GM18909 (cell line): ENCODE results near the gene LENEP.

Experiments
- ATAC-seq: cut with Tn5 transposase; IDR thresholded peaks from one replicate; pipeline ENCODE4 v1.9.1; 2021; ENCODE audit warnings: mild to moderate bottlenecking; ENCODE audit not compliant: unreplicated experiment, poor library complexity

The LENEP gene

GRCh38 chr1:155008015-155008941 is 14.9 kb downstream of the LENEP start:
- no peak for ATAC-seq

GRCh38 chr1:155009221-155009711 is 15.9 kb downstream of the LENEP start:
- no peak for ATAC-seq

GRCh38 chr1:155009742-155010141 is 16.4 kb downstream of the LENEP start:
- ATAC-seq: no peak

DNA sequence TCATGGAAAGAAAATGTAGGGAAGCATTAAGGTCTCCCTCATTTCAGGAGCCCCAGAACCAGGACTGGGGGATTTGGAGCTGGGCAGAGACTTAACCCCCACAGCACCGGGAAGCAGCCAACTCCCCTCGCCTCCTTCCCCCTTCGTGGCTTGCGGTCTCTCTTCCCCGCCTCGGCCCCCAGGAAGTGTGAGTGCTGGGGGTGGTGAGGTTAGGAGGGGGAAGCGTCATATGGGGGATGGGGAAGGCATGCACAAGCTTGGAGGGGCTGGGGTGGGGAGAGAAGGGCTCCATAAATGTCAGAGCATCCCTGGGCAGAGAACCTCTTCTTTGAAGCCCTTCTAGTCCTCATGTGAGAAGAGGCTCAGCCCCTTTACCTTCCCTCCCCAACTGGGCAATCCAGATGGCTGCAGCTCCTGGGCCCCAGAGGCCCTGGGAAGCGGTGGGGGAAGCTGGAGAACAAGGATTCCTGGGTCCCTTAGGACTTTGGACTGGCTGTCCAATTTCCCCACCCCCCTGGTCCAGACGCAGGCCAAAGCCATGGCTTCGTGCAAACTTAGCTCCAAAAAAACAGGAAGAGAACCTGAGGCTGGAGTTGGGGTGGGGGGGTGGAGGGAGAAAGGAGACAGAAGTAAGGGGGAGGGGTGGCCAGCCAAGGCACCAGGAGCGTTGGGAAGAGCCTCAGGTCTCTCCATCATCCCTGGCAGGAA is 17.0 kb downstream of the LENEP start:
- no peak for ATAC-seq

DNA sequence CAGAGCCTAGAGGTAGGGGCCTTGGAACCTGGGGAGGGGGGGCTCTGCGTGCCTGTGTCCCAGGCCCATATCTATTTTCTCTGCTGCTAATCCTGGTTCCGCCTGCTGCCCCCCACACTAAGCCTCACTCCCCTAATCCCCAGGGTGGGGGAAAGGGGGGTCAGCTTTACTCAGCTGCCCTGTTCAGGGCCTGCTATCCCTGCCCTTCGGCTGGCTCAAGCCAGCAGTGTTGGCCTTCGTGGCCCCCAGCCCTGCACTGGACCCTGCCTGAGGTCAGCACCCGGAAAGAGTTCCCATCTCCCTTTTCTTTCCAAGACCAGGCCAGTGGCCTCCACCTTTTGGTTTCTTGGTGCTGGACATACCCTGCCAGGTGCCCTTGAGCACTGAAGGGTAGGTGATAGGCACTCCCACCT is 17.6 kb downstream of the LENEP start:
- no peak for ATAC-seq

DNA sequence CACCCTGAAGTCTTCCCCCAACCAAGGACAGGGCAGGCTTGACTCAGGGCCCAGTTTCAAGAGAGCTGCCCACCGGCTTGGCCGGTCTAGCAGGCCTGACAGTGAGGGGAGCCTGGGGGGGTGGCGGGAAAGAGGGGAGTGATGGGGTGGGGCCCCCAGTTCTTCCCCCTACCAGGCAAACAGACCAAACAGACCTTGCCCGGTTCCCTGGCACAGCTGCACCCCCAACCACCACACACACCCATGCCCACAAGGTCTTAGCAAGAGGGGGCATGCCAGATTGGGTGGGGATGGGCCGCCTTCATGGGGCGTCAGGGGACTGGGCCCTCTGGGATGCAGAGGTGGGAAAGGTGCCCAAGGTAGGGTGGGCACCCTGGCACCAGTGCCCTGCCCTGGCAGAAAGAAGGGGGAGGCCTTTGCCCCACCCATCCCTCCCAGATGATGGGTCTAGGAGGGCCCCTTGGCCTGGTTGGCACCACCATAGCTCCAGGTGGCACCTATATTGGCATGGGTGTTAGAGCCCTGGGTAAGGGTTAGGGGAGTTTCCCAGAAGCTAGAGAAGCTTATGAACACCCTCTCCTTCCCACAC is 18.1 kb downstream of the LENEP start:
- ATAC-seq: no peak

DNA sequence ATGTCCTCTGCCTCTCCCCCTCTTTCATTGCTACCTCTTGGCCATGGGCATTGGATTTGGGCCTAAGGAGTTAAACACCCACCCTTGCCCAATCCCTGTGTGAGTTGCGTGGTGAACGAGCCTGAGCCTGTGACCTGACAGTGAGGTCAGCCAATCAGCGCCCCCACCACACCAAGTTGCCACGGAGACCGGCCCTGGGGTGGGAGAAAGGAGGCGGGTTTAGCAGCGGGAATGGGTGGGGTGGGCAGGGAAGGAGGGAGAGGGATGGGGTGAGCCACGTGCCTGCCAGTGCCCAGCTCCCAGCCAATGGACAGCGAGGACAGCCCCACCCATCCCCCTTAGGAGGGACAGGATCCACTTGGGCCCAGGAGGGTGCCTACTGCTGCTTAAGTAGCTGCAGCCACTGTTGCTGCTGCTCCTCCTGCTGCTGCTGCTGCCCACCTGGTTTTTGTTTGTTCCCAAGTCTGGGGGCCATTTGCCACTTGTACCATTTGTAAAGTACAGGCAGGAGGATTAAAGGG is 18.7 kb downstream of the LENEP start:
- ATAC-seq: no peak

DNA sequence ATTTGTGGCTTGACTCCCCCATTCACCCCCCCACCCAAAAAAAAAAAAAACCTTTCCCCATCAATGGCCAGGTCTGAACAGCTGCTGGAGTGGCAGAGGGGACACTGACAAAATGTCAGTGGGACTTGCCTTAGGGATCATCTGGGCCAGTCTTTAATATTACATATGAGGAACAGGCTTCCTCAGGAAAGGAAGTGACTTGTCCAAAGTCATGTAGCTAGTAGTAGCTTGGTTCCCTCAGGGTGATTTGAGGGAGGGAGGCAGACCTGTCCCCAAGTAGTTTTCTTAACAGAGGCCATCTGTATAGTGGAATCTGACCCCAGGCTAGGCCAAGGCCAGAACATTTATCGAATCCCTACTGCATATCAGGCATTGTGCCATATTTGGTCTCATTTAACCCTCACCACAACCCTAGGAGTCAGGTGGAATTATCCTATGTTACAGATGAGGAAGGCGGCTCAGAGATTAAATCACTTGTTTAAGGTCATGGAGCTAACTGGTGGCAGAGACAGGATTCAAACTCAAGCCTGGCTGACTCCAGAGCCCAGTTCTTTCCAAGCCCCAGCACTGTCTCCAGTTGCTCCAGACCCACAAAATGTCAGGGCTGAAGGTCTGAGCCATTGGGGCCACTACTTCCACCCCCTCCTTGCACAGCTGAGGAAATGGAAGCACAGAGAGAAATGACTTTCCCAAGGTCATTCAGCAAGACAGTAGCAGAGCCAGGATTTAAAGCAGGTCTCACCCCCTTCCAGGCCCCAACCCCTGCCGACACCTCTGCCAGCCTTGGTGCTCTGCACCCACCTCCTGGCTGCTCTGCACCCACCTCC is 19.6 kb downstream of the LENEP start:
- ATAC-seq: no peak

GRCh38 chr1:155013632-155014031 is 20.2 kb downstream of the LENEP start:
- ATAC-seq: no peak

- ATAC-seq: no peak
Observed at GRCh38 chr1:155014709-155015508, 21.5 kb downstream of the LENEP start.

DNA sequence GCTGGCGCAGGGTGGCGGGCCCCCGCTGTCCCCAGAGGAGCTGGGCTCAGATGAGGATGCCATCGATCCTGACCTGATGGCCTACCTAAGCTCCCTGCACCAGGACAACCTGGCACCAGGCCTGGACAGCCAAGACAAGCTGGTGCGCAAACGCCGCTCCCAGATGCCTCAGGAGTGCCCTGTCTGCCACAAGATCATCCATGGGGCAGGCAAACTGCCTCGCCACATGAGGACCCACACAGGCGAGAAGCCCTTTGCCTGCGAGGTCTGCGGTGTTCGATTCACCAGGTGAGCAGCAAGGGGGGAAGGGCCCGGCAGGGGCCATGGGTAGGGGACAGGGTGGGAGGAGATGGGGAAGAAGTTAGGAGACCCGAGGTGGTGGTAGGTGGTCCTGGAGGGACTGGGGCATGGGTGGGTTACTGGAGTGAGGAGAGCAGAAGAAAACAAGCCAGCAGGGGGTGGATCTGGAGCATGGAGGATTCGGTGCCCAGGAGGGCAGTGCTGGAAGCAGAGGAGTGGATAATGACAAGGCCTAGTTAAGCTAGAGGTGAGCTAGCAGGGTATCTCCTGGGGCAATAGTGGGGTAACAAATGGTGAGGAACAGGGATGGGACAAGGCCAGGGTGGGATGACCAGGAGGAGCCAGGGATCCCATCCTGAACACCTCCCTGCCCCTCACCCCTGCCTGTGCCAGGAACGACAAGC is 22.3 kb downstream of the LENEP start:
- ATAC-seq: no peak

DNA sequence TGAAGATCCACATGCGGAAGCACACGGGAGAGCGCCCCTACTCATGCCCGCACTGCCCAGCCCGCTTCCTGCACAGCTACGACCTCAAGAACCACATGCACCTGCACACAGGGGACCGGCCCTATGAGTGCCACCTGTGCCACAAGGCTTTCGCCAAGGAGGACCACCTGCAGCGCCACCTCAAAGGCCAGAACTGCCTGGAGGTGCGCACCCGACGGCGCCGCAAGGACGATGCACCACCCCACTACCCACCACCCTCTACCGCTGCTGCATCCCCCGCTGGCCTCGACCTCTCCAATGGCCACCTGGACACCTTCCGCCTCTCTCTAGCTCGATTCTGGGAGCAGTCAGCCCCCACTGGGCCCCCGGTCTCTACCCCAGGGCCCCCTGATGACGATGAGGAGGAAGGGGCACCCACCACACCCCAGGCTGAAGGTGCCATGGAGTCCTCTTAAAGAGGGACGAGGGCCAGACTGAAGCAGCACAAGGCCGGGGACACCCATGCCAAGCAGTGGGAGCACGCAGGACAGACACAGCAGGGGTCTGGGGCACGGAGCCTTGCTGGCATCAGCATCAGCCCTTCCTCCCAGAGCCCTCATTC is 22.9 kb downstream of the LENEP start:
- no peak for ATAC-seq

GRCh38 chr1:155017041-155017945 is 23.9 kb downstream of the LENEP start:
- peak; percentile 76 for ATAC-seq

DNA sequence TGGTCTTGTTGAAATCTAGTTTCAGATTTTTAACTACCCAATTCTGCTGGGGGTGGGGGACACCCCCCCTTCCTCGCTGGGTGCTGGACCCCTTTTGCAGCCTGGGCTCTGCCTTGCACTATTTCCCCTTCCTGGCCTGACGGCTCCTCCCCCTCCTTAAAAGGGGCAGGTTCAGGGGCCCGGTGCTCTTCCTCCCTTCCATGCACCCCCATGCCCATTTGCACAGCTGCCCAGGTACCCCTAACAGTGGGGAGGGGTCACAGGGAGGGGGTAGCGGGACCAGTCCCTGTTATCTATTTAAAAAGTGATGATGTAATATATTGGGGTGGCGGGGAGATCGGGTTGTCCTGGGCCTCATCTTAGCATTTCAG is 24.5 kb downstream of the LENEP start:
- ATAC-seq: no peak

- no peak for ATAC-seq
Observed at GRCh38 chr1:155018617-155019348, 25.4 kb downstream of the LENEP start.

DNA sequence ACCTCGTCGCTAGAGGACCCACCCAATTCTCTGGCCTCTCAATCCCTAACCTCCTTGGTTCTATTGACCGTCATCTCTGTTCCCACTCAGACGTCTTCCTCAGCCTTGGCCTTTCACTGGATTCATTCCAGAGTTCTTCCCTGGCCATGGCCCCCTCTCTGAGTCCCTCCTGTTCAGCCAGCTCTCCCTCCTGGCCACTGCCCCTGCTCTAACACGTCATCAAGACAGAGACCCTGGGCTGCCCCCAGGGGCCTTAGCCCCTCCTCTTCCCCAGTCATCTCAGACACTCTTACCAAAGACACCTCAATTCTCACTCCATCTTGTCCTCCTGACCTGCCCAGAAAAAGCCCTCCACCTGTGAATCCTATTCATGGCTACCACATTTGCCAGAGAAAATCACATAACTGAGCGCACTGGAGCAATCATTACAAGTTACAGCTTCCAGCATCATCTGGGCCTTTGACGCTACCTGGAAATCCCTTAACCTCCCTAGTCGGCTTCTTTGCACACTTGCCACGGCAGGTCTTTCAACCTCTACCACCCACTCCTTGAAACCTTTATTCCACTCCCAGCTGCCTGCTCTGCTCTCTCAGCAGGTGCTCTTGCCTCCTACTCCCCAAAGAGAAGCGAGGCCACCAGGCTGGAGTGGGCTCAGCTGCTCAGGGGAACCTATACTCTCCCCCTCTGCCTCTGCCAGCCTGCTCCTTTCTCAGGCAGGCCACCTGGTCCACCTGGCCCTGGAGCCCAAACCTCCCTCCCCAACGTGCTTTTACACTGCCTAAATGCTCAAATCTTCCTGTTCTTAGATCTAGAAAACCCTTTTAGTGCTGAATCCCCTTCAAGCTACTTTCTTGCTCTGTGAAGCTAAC is 26.2 kb downstream of the LENEP start:
- no peak for ATAC-seq
